GM18498 (cell line): ENCODE measurements around the gene KRTAP10-12.

Experiments
- ATAC-seq: cut with Tn5 transposase; IDR thresholded peaks from one replicate; pipeline ENCODE4 v1.9.1; 2021; ENCODE audit warnings: mild to moderate bottlenecking, moderate library complexity; ENCODE audit not compliant: unreplicated experiment

The KRTAP10-12 gene

DNA sequence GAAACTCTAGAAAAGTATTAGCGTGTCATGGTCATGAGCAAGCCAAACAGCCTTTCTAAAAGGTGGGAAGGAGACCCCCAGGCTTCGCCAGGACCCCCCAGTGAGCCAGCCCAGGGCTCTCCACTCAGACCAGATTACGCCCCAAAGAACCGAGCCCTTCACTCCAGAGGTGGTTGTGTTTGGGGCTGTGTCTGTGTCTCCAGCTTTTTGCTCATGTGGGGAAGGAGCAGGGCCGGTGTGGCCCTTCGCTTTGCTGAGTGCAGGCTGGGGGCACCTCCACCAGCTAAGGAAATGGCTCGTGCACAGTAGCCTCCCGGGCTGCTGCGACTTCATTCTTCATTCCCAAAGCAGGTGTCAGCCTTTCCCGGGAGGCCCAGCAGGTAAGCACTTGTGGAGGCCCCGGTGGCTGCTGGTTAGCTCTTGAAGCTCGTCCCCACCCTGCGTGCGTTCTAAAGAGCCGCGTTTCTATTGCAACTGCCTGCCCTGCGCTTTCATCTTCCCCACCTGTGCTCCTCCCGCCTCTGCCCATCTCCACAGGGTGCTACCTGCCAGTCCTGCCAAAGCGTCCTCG is 13.9 kb downstream of the KRTAP10-12 start:
- no peak for ATAC-seq

- ATAC-seq, result no peak
Observed at GRCh38 chr21:44711327-44712202, 14.6 kb downstream of the KRTAP10-12 start, which contains the start of gene TSPEAR. TSS of gene TSPEAR (minus strand) at chr21:44711572. CDS start at chr21:44711514, 58 bp downstream.

DNA sequence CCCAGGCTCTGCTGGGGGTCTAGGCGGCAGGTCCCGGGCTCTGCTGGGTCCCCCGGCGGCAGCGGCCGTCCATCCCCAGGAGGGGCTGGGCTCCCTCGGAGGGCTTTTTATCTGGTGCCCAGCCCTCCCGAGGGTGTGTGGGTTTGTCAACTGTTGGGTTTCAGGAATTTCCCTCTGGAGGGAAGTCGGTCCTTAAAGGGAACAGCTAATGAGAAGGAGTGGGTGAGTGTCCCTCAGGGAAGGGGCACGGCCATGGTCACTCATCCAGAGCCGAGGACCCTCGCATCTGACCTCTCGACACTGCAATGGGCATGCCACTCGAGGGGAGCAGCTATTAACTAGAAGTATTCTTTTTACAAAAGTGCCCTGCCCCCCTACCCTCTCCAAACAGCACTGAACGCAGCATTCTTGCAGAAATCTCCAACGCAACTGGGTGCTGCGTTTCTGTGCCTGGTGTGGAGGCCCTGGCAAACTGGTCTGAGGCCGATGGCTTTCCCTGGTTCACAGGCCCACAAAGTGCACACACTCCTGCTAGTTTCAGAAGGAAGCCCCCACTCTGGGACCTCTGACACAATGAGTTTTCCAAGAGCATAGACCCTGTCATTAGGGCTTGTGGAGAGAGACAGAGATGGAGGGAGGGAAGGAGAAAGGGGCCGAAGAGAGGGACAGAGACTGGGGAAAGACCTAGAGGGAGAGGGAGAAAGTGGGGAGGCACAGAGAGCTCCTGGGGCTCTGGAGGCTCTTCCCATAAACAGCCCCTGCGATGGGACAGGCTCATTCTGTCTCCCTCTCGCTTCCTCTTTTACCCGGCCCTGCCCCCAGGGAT is 15.4 kb downstream of the KRTAP10-12 start:
- no peak for ATAC-seq

- ATAC-seq, result no peak
Observed at GRCh38 chr21:44713130-44713529, 16.2 kb downstream of the KRTAP10-12 start.

GRCh38 chr21:44713846-44714245 is 16.9 kb downstream of the KRTAP10-12 start:
- ATAC-seq, result no peak

- no peak for ATAC-seq
Observed at GRCh38 chr21:44714905-44715304, 17.9 kb downstream of the KRTAP10-12 start.

GRCh38 chr21:44716984-44717383 is 20.0 kb downstream of the KRTAP10-12 start:
- no peak for ATAC-seq

- ATAC-seq, result no peak
Observed at GRCh38 chr21:44718093-44718492, 21.1 kb downstream of the KRTAP10-12 start.

- ATAC-seq, result no peak
Observed at GRCh38 chr21:44718571-44718970, 21.6 kb downstream of the KRTAP10-12 start.

DNA sequence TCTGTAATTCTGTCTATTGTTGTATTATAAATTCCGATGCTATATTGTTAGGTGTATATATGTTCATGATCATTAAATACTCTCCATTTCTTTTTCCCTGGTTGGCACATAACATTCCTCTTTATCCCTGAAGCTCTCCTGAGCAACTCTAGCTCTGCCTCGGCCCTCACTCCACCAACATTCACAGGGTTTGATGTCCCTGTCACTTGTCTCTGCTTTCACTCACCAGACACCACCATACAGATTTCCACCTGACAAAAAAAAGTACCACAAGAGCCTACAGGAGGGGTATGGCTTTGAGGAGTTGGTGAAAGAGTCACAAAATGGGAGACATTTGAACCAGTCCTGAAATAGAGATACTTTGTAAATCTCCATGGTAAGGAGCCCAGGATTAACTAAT is 23.2 kb downstream of the KRTAP10-12 start:
- no peak for ATAC-seq

- ATAC-seq, result no peak
Observed at GRCh38 chr21:44722731-44723130, 25.8 kb downstream of the KRTAP10-12 start.

DNA sequence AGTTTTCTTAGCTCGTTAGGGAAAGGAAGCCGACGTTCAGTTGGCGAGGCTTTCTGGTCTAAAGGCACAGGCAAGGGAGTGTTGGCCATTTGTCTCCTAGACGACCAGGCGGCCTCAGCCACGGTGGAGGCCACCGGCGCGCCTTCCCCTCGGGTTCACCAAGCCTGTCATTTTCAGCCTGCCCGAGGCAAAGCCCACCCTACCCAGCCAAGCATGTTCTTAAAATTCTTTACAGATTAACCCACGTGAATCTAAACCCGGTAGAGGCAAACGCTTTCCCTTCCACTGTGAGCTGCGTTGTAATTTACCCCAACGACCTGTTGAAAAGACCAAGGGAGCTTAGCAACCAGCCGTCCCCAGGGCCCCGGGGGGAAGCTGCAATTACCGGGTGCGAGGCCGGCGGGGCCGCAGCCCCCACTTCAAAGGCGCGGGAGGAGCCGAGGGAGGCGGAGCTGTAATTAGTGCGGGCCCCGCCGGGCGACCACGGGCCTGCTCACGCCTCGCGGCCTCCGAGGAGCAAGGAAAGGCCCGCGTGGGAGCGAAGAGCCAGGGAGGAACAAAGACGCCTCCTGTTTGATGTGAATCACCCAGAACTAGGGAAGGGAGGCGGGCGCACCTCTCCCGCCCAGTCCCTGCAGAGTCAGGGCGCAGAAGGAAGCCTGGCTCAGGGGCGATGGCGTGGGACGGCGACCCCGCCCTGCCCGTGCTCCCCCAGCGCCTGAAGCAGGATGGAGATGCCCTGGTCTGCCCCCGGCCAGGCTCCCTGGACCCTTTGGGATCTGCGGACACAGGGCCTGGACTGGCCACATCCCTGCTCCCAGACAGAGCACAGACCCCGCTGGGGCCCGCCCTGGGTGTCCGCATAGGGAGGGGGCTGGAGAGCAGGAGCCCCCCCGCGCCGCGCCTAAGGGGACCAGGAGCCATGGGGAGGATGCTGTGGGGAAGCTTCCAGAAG is 26.5 kb downstream of the KRTAP10-12 start:
- ATAC-seq, result no peak

- ATAC-seq, result no peak
Observed at GRCh38 chr21:44724196-44724595, 27.2 kb downstream of the KRTAP10-12 start.

- no peak for ATAC-seq
Observed at GRCh38 chr21:44724926-44725325, 28.0 kb downstream of the KRTAP10-12 start.

GRCh38 chr21:44726826-44727225 is 29.9 kb downstream of the KRTAP10-12 start:
- no peak for ATAC-seq

DNA sequence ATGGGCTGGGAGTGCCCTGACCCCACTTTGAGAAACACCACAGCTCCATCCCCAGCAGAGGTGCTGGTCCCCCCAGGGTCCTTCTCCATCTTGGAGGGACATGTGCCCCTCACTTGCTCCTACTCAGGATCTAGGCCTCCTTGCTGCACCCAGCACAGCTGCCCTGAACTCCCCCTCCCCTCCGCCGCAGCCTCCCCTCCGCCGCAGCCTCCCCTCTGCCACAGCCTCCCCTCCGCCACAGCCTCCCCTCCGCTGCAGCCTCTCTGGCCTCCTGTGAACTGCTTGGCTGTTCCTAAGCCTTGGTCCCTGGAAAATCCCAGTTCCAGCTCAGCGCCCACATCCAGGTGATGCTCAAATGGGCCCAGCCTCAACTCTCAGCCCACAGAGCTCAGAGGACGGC is 30.3 kb downstream of the KRTAP10-12 start:
- ATAC-seq, result no peak

DNA sequence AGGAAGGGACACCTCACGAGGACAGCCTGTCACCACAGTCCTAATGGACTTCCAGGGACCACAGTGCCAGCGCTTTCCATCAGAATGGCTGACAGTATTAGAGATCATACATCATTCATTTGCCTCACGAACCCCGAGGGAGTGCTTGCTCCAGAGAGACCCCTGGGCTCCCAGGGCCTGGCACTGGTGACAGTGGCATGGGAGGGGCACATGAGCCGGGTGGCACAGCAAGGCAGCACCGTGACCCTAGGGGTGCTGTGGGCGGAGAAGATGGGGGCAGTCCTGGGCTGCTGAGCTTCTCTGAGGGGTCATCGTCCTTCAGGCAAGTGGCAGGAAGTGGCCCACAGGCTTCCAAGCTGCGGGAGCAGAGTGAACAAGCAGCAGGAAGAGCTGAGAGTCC is 30.8 kb downstream of the KRTAP10-12 start:
- no peak for ATAC-seq

DNA sequence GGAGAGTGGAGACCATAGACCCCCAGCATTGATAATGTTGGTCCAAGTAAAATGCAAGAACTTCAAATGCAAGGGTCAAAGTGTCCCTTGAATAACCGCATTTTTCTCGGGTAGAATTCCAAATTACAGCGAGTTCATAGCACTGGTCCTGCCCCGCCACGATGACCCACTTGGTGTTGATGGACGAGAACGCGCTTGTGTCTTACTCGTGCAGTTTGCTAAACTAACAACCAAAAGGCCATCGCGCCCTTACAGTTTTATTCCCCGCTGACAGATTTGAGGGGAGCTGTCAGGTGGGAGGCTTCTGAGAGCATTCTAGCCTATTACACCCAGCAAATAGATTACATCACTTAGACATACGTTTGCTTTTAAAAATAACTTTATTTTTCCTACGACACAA is 31.7 kb downstream of the KRTAP10-12 start:
- ATAC-seq, result no peak

DNA sequence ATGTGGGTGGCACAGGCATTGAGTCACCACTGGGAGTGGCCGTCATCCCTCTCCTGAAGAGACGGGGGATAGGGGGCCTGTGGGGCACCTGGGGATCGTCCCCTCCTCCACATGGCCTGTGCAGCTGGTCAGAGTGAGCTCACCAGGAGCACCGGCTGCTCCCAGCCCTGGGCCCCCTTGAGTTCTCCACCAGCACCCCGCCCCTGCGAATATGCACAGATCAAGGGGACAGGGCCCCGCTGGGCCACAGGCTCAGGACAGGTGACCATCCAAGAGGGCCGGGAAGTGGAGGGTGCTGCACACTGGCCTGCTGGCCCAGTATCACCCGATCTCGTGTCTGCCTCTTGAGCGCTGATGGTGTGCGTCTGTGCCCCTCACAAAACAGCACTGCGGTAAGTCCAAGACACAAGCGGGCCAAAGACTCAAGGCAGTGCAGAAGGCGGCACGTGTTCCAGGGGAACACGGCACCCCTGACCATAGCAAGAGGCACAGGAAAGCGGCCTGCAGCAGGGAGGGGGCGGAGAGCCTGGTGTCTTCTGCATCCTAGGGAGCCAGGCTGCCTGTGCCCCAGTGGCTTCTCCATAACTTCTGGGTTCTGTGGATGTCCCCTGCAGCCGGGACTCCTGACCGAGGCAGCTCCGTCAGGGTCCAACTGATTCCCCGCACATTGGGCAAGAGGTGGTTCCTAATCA is 32.5 kb downstream of the KRTAP10-12 start:
- ATAC-seq, result no peak

DNA sequence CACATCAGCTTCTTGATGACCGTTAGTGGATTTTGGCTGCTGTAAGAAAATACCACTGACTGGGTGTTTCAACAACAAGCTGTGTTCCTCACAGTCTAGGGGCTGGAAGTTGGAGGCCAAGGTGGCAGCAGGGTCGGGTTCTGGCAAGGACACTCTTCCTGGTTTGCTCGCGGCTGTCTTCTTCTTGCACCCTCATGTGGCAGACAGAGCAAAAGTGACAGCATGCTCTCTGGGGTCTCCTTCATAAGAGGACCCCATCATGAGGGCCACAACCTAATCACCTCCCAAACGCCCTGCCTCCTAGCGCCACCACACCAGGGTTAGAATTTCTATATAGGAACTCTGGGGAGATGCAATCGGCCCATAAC is 33.0 kb downstream of the KRTAP10-12 start:
- no peak for ATAC-seq
